Brain microvascular endothelial cell (primary cell): ENCODE measurements around the gene RBM23.
A peak's percentile ranks its signal among the peaks of the same experiment; 100 is the strongest.

Experiments
- DNase-seq: peaks from one replicate; pipeline ENCODE4 v3.0.0-alpha.2; 2020
- H3K27ac ChIP-seq: fragments of 250-450 bp; sonication (Bioruptor Pico); 2 replicates; pipeline ENCODE4 v1.5.1; 2020; ENCODE audit warnings: mild to moderate bottlenecking, moderate library complexity
- H3K27me3 ChIP-seq: fragments of 250-450 bp; sonication (Bioruptor Pico); replicated peaks from 2 replicates; pipeline ENCODE4 v1.5.1; 2020; ENCODE audit warnings: mild to moderate bottlenecking
- H3K36me3 ChIP-seq: fragments of 250-450 bp; sonication (Bioruptor Pico); replicated peaks from 2 replicates; pipeline ENCODE4 v1.5.1; 2020; ENCODE audit warnings: mild to moderate bottlenecking
- H3K4me3 ChIP-seq: 2 replicates; pipeline ENCODE4 v1.5.1; 2011; ENCODE audit warnings: low read depth, mild to moderate bottlenecking, control low read depth, low read length, moderate library complexity
- in situ Hi-C: cut with HindIII; loops from 2 replicates; pipeline ENCODE4 v1.10.0; 2017; ENCODE audit warnings: low sequenced_read_pairs, low pct_ligation_motif_present
- TF ChIP-seq, protein P1 (sequence below): IDR thresholded peaks from 2 replicates; pipeline ENCODE4 v1.5.1; 2011; ENCODE audit warnings: low read depth, mild to moderate bottlenecking, moderate library complexity, low read length, control low read depth, inconsistent platforms; ENCODE audit errors: missing control alignments

The RBM23 gene

GRCh38 chr14:22877000-22877501 lies 41.9 kb downstream of the RBM23 start:
- no peak overlapping the region for H3K4me3 ChIP-seq
- in situ Hi-C loops = no loop called here
- TF ChIP-seq, protein P1, sequence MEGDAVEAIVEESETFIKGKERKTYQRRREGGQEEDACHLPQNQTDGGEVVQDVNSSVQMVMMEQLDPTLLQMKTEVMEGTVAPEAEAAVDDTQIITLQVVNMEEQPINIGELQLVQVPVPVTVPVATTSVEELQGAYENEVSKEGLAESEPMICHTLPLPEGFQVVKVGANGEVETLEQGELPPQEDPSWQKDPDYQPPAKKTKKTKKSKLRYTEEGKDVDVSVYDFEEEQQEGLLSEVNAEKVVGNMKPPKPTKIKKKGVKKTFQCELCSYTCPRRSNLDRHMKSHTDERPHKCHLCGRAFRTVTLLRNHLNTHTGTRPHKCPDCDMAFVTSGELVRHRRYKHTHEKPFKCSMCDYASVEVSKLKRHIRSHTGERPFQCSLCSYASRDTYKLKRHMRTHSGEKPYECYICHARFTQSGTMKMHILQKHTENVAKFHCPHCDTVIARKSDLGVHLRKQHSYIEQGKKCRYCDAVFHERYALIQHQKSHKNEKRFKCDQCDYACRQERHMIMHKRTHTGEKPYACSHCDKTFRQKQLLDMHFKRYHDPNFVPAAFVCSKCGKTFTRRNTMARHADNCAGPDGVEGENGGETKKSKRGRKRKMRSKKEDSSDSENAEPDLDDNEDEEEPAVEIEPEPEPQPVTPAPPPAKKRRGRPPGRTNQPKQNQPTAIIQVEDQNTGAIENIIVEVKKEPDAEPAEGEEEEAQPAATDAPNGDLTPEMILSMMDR = no peak
- H3K27me3 ChIP-seq = no peaks in the 10 kb centered on the region
- H3K27ac ChIP-seq = no peak overlapping the region
- DNase-seq = no peak
- H3K36me3 ChIP-seq = peaks cover 59% of the 10 kb centered on the region

DNA sequence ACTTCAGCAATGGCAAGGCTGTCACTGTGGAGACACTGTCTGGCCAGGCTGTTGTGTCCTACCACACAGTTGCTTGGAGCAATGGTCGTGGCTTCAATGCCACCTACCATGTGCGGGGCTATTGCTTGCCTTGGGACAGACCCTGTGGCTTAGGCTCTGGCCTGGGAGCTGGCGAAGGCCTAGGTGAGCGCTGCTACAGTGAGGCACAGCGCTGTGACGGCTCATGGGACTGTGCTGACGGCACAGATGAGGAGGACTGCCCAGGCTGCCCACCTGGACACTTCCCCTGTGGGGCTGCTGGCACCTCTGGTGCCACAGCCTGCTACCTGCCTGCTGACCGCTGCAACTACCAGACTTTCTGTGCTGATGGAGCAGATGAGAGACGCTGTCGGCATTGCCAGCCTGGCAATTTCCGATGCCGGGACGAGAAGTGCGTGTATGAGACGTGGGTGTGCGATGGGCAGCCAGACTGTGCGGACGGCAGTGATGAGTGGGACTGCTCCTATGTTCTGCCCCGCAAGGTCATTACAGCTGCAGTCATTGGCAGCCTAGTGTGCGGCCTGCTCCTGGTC lies 43.1 kb downstream of the RBM23 start:
- TF ChIP-seq, protein P1 = no peak
- DNase-seq = no peak
- in situ Hi-C loops = no loop called here
- Histone ChIP-seq H3K4me3 (no peak overlapping the region), H3K36me3 (peaks cover 59% of the 10 kb centered on the region), H3K27me3 (no peaks in the 10 kb centered on the region), H3K27ac (no peak overlapping the region)

DNA sequence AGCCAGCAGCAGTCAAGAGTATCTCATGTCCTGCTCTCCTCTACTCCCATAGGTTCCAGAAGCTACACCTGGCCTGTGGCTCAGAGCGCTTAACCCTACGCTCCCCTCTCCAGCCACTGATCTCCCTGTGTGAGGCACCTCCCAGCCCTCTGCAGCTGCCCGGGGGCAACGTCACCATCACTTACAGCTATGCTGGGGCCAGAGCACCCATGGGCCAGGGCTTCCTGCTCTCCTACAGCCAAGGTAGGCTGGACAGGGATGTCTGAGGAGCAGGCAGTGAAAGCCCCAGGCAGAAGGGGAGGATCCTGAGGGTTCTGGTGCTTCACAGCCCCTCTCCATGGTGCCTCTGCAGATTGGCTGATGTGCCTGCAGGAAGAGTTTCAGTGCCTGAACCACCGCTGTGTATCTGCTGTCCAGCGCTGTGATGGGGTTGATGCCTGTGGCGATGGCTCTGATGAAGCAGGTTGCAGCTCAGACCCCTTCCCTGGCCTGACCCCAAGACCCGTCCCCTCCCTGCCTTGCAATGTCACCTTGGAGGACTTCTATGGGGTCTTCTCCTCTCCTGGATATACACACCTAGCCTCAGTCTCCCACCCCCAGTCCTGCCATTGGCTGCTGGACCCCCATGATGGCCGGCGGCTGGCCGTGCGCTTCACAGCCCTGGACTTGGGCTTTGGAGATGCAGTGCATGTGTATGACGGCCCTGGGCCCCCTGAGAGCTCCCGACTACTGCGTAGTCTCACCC lies 43.8 kb downstream of the RBM23 start:
- no peak for DNase-seq
- in situ Hi-C loops = no loop called here
- H3K27me3 ChIP-seq = no peaks in the 10 kb centered on the region
- H3K27ac ChIP-seq = no peak overlapping the region
- H3K4me3 ChIP-seq = no peak overlapping the region
- peaks cover 59% of the 10 kb centered on the region for H3K36me3 ChIP-seq
- TF ChIP-seq, protein P1 = no peak

DNA sequence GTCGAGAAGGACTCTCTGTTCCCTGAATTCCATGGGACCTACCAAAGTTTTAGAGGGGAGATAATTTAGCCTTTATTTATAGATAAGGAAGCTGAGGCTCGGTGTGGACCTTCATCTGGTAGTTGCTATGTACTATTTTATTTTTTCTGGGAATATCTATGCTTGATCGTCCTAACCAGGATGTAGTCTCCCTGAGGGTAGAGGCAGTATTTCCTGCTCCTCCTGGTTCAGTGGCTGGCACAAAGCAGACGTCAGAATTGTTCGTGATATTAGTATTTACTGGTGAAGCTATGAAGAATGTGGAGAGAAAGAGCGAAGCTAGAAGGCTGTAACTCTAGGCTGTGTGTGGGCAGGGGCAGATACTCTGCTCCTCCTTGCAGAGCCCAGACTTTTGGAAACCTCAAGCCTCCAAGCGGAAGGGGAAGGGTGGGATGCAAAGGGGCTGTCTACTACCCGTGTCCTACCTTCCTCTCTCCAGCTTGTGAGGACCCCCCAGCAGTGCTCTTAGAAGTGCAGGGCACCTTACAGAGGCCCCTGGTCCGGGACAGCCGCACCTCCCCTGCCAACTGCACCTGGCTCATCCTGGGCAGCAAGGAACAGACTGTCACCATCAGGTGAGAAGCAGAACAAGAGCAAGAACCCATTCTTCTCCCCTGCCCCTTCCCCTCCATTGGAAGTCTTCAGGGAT lies 46.0 kb downstream of the RBM23 start:
- DNase-seq = no peak
- H3K36me3 ChIP-seq = peaks cover 45% of the 10 kb centered on the region
- peak overlapping the region; percentile 80 for H3K4me3 ChIP-seq
- in situ Hi-C loops = no loop called here
- H3K27ac ChIP-seq = peak overlapping the region; percentile 81
- no peaks in the 10 kb centered on the region for H3K27me3 ChIP-seq
- TF ChIP-seq, protein P1 = no peak

DNA sequence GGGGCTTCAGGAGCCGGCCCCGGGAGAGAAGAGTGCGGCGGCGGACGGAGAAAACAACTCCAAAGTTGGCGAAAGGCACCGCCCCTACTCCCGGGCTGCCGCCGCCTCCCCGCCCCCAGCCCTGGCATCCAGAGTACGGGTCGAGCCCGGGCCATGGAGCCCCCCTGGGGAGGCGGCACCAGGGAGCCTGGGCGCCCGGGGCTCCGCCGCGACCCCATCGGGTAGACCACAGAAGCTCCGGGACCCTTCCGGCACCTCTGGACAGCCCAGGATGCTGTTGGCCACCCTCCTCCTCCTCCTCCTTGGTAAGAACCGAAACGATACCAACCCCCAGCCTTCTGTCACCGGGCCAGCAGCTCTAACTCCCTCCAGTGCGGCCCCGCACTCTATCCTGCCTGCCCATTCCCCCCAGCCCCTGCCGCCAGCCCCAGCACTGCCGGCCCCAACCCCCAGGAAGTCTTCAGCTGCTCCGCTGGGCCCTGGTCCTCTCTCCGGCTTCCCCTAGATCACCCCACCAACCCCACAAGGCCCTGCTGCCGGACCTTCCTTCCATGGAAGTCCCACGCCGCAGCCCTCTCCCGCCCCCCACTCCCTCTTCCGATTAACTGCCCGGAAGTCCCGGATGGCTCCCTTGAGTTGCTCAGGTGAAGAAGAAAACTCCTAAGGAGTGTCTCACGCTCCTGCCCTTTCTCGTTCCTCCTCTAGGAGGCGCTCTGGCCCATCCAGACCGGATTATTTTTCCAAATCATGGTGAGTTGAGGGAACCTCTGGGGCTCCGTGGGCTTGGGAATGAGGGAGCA lies 46.7 kb downstream of the RBM23 start:
- peak; percentile 82 for DNase-seq
- H3K4me3 ChIP-seq = peak overlapping the region; percentile 80
- in situ Hi-C loops = no loop called here

More for the DNA sequence above, 46.7 kb downstream of the RBM23 start:
- Histone ChIP-seq H3K27ac (peak overlapping the region; percentile 81), H3K36me3 (peaks cover 38% of the 10 kb centered on the region), H3K27me3 (no peaks in the 10 kb centered on the region)
- TF ChIP-seq, protein P1 = peak; percentile 98
